HEK293 (cell line): Measurements from ENCODE around the gene TFAM.

Experiments used
- CTCF ChIA-PET: fragments of 350-600 bp; formaldehyde crosslinking; extraction: SDS; loops from one replicate; lab custom pipeline; 2021; ENCODE audit warnings: antibody characterized with exemption; lab: Yijun Ruan, JAX
- POLR2A ChIA-PET: fragments of 300-600 bp; formaldehyde crosslinking; extraction: SDS; loops from one replicate; lab custom pipeline; 2020; ENCODE audit warnings: antibody characterized with exemption, inconsistent platforms; lab: Yijun Ruan, JAX
- H3K27ac ChIP-seq: fragments of 200-500 bp; sonication (Bioruptor generic); 2 replicates; pipeline ENCODE4 v1.5.1; 2014; ENCODE audit warnings: low read depth, low read length, control low read depth, inconsistent platforms; ENCODE audit errors: extremely low read depth
- H3K36me3 ChIP-seq, 2 experiments: fragments of 200-500 bp in 1 of 2; sonication (Bioruptor generic) in 1 of 2; 1 replicate in 1 of 2; 2 replicates in 1 of 2; pipeline ENCODE4 v1.5.1; 2014 to 2017; ENCODE audit warnings: inconsistent platforms in 2 of 2, low read length in 2 of 2; ENCODE audit not compliant: control insufficient read depth in 2 of 2, insufficient read depth in 1 of 2
- H3K4me1 ChIP-seq: fragments of 200-500 bp; sonication (Bioruptor generic); 2 replicates; pipeline ENCODE4 v1.5.1; 2014; ENCODE audit warnings: mild to moderate bottlenecking, low read length, inconsistent platforms; ENCODE audit not compliant: control insufficient read depth, insufficient read depth
- H3K4me3 ChIP-seq: 2 replicates; pipeline ENCODE4 v1.5.1; 2011; ENCODE audit warnings: low read depth, mild to moderate bottlenecking, control low read depth, low read length, moderate library complexity
- H3K9me3 ChIP-seq: fragments of 200-500 bp; sonication (Bioruptor generic); 2 replicates; pipeline ENCODE4 v1.5.1; 2014; ENCODE audit warnings: low read depth, low read length, inconsistent platforms; ENCODE audit not compliant: control insufficient read depth, insufficient read depth
- ATF2 ChIP-seq: fragments of 450-650 bp; formaldehyde crosslinking; IDR thresholded peaks from 2 replicates; pipeline ENCODE4 v1.5.1; 2016; ENCODE audit warnings: missing biosample characterization, missing genetic modification characterization, low read depth
- ELK4 ChIP-seq: IDR thresholded peaks from 2 replicates; pipeline ENCODE4 v1.6.1; 2011; ENCODE audit warnings: mild to moderate bottlenecking, low read depth, low read length, borderline replicate concordance
- HIC1 ChIP-seq: fragments of 450-650 bp; formaldehyde crosslinking; IDR thresholded peaks from 2 replicates; pipeline ENCODE4 v1.5.1; 2016; ENCODE audit warnings: missing biosample characterization, missing genetic modification characterization
- KLF1 ChIP-seq: fragments of 450-650 bp; formaldehyde crosslinking; IDR thresholded peaks from 2 replicates; pipeline ENCODE4 v1.5.1; 2016; ENCODE audit warnings: missing biosample characterization, missing genetic modification characterization
- MEIS1 ChIP-seq: sonication (generic); formaldehyde crosslinking; IDR thresholded peaks from 2 replicates; pipeline ENCODE4 v1.8.1; 2022; ENCODE audit warnings: missing genetic modification reagents, mild to moderate bottlenecking, borderline replicate concordance
- WT1 ChIP-seq: fragments of 450-650 bp; formaldehyde crosslinking; IDR thresholded peaks from 2 replicates; pipeline ENCODE4 v1.5.1; 2016; ENCODE audit warnings: missing biosample characterization, missing genetic modification characterization
- ZBTB20 ChIP-seq: fragments of 450-650 bp; formaldehyde crosslinking; IDR thresholded peaks from 2 replicates; pipeline ENCODE4 v1.5.1; 2016; ENCODE audit warnings: missing biosample characterization, missing genetic modification characterization
- ZBTB26 ChIP-seq: fragments of 450-650 bp; formaldehyde crosslinking; optimal IDR thresholded peaks from 2 replicates; pipeline ENCODE3; 2016; ENCODE audit warnings: missing biosample characterization, mild to moderate bottlenecking, missing genetic modification characterization
- ZBTB48 ChIP-seq: fragments of 450-650 bp; formaldehyde crosslinking; IDR thresholded peaks from 2 replicates; pipeline ENCODE4 v1.5.1; 2016; ENCODE audit warnings: missing biosample characterization, missing genetic modification characterization
- ZFP41 ChIP-seq: fragments of 450-650 bp; formaldehyde crosslinking; IDR thresholded peaks from 2 replicates; pipeline ENCODE4 v1.5.1; 2016; ENCODE audit warnings: missing biosample characterization, missing genetic modification characterization, borderline replicate concordance
- ZNF155 ChIP-seq: fragments of 450-650 bp; formaldehyde crosslinking; IDR thresholded peaks from 2 replicates; pipeline ENCODE4 v1.5.1; 2016; ENCODE audit warnings: missing biosample characterization, missing genetic modification characterization
- ZNF157 ChIP-seq: fragments of 450-650 bp; formaldehyde crosslinking; IDR thresholded peaks from 2 replicates; pipeline ENCODE4 v1.5.1; 2016; ENCODE audit warnings: missing biosample characterization, missing genetic modification characterization
- ZNF174 ChIP-seq: fragments of 450-650 bp; formaldehyde crosslinking; IDR thresholded peaks from 2 replicates; pipeline ENCODE4 v1.5.0; 2017; ENCODE audit warnings: missing biosample characterization, mild to moderate bottlenecking, missing genetic modification characterization
- ZNF24 ChIP-seq: fragments of 450-650 bp; formaldehyde crosslinking; IDR thresholded peaks from 2 replicates; pipeline ENCODE4 v1.5.1; 2016; ENCODE audit warnings: missing biosample characterization, missing genetic modification characterization
- ZNF341 ChIP-seq: fragments of 450-650 bp; formaldehyde crosslinking; IDR thresholded peaks from 2 replicates; pipeline ENCODE4; 2016; ENCODE audit warnings: low read depth, missing biosample characterization, missing genetic modification characterization
- ZNF350 ChIP-seq: fragments of 450-650 bp; formaldehyde crosslinking; IDR thresholded peaks from 2 replicates; pipeline ENCODE4 v1.5.0; 2017; ENCODE audit warnings: missing biosample characterization, mild to moderate bottlenecking, missing genetic modification characterization
- ZNF433 ChIP-seq: fragments of 450-650 bp; formaldehyde crosslinking; IDR thresholded peaks from 2 replicates; pipeline ENCODE4 v1.5.1; 2016; ENCODE audit warnings: missing biosample characterization, missing genetic modification characterization, low read depth
- ZNF473 ChIP-seq: fragments of 450-650 bp; formaldehyde crosslinking; IDR thresholded peaks from 2 replicates; pipeline ENCODE4 v1.5.1; 2017; ENCODE audit warnings: missing biosample characterization, missing genetic modification characterization
- ZNF488 ChIP-seq: fragments of 450-650 bp; formaldehyde crosslinking; IDR thresholded peaks from 2 replicates; pipeline ENCODE4 v1.5.1; 2016; ENCODE audit warnings: missing biosample characterization, missing genetic modification characterization
- ZNF529 ChIP-seq: fragments of 450-650 bp; formaldehyde crosslinking; IDR thresholded peaks from 2 replicates; pipeline ENCODE4 v1.5.1; 2017; ENCODE audit warnings: missing genetic modification characterization, missing biosample characterization; ENCODE audit not compliant: insufficient replicate concordance
- ZNF555 ChIP-seq: fragments of 450-650 bp; formaldehyde crosslinking; conservative IDR thresholded peaks from 2 replicates; pipeline ENCODE4 v1.5.1; 2017; ENCODE audit warnings: missing biosample characterization, mild to moderate bottlenecking, missing genetic modification characterization, inconsistent platforms
- ZNF621 ChIP-seq: fragments of 450-650 bp; formaldehyde crosslinking; IDR thresholded peaks from 2 replicates; pipeline ENCODE4 v1.5.1; 2017; ENCODE audit warnings: missing biosample characterization, missing genetic modification characterization
- ZNF670 ChIP-seq: fragments of 450-650 bp; formaldehyde crosslinking; IDR thresholded peaks from 2 replicates; pipeline ENCODE4 v1.5.1; 2016; ENCODE audit warnings: missing biosample characterization, missing genetic modification characterization, low read depth
- ZNF677 ChIP-seq: fragments of 450-650 bp; IDR thresholded peaks from 2 replicates; pipeline ENCODE4 v1.5.0; 2018; ENCODE audit warnings: missing biosample characterization, mild to moderate bottlenecking, missing genetic modification characterization, moderate library complexity
- ZNF704 ChIP-seq: fragments of 450-650 bp; formaldehyde crosslinking; IDR thresholded peaks from 2 replicates; pipeline ENCODE4 v1.5.1; 2016; ENCODE audit warnings: missing biosample characterization, missing genetic modification characterization
- ZNF777 ChIP-seq: fragments of 450-650 bp; formaldehyde crosslinking; IDR thresholded peaks from 2 replicates; pipeline ENCODE4 v1.5.1; 2017; ENCODE audit warnings: missing biosample characterization, missing genetic modification characterization, borderline replicate concordance
- ZNF791 ChIP-seq: fragments of 450-650 bp; formaldehyde crosslinking; IDR thresholded peaks from 2 replicates; pipeline ENCODE4 v1.5.1; 2016; ENCODE audit warnings: missing biosample characterization, missing genetic modification characterization

The TFAM gene

GRCh38 chr10:58409956-58410610 lies 24.9 kb downstream of the TFAM start:
- Histone ChIP-seq H3K27ac (no peak overlapping the region), H3K4me3 (no peak overlapping the region), H3K9me3 (no peaks in the 10 kb centered on the region), H3K36me3 (no peaks in the 10 kb centered on the region), H3K4me1 (no peaks in the 10 kb centered on the region)
- POLR2A ChIA-PET = no interaction called here
- TF ChIP-seq ZNF341 (no peak), ZBTB20 (tag by site-specific recombination) (no peak), ZNF473 (tag by site-specific recombination) (no peak), ZNF350 (tag by site-specific recombination) (no peak), ZNF155 (tag by site-specific recombination) (no peak), ZNF777 (tag by site-specific recombination) (no peak), ZBTB48 (tag by site-specific recombination) (no peak), HIC1 (tag by site-specific recombination) (no peak)
- CTCF ChIA-PET = interaction anchor here (1.0 to 1.3 kb wide), 2 partner anchors 121 to 233 kb away, joined by 3 to 7 read pairs; no protein-coding TSS in a partner anchor

- no peaks in the 10 kb centered on the region for H3K9me3 ChIP-seq
- no peaks in the 10 kb centered on the region for H3K4me1 ChIP-seq
- H3K36me3 ChIP-seq = no peaks in the 10 kb centered on the region
- H3K27ac ChIP-seq = no peak overlapping the region
- ChIA-PET CTCF (interaction anchor here (0.6 to 4.0 kb wide), 9 partner anchors 10 to 668 kb away, joined by 3 to 14 read pairs (median 4); no protein-coding TSS in a partner anchor), POLR2A (interaction anchor here (0.9 to 1.4 kb wide), 6 partner anchors 22 to 103 kb away, joined by 3 to 5 read pairs (median 4); partner anchors contain the start of gene TFAM)
- H3K4me3 ChIP-seq = no peak overlapping the region
- TF ChIP-seq ATF2 (tag by site-specific recombination) (no peak), ZNF24 (tag by site-specific recombination) (0 out of 2 replicates have a peak, but pooled peaks have one; percentile 33), ZNF677 (no peak), ZBTB26 (tag by site-specific recombination) (no peak), MEIS1 (CRISPR knock-in tag) (0 out of 2 replicates have a peak, but pooled peaks have one; percentile 18), WT1 (tag by site-specific recombination) (peak; percentile 67), ZNF791 (tag by site-specific recombination) (no peak), ZNF350 (tag by site-specific recombination) (no peak), ELK4 (no peak), ZNF174 (tag by site-specific recombination) (no peak), ZNF529 (tag by site-specific recombination) (no peak), ZNF621 (tag by site-specific recombination) (no peak), ZNF555 (no peak), KLF1 (tag by site-specific recombination) (no peak), ZFP41 (tag by site-specific recombination) (no peak), ZNF157 (tag by site-specific recombination) (no peak), ZNF433 (tag by site-specific recombination) (no peak), ZNF670 (tag by site-specific recombination) (no peak), ZNF488 (tag by site-specific recombination) (no peak), ZNF704 (tag by site-specific recombination) (no peak)
Observed at GRCh38 chr10:58412502-58412961, 27.3 kb downstream of the TFAM start.
